OCI-LY7 (cell line): ENCODE measurements around the gene ATF2. TPM values are rescaled to one million over a fixed set of nuclear protein-coding genes. Genes with fewer than 3 reads are reported as not detected.

ENCODE experiments used
- BruUV-seq: library from RNA; stranded (reverse); fragments of 400-500 nt; replicated peaks from 2 replicates; lab custom pipeline; 2021; lab: Mats Ljungman, UMichigan
- CTCF ChIA-PET: fragments of 300-600 bp; sonication (Branson Sonifier 250); formaldehyde crosslinking; loops from one replicate; lab custom pipeline; 2022; ENCODE audit warnings: antibody characterized with exemption; ENCODE audit not compliant: unreplicated experiment; lab: Charles Lee
- POLR2A ChIA-PET: fragments of 300-600 bp; sonication (Branson Sonifier 250); formaldehyde crosslinking; loops from one replicate; lab custom pipeline; 2022; ENCODE audit warnings: antibody characterized with exemption; lab: Charles Lee
- DNase-seq: peaks from one replicate; pipeline ENCODE4 v3.0.0-alpha.2; 2015; ENCODE audit warnings: low spot score
- H2AFZ ChIP-seq: fragments of 200-600 bp; sonication (generic), shearing (Covaris generic); 2 replicates; pipeline ENCODE4 v1.6.1; 2014; ENCODE audit warnings: mild to moderate bottlenecking, antibody characterized with exemption, low read length, moderate library complexity
- H3K27ac ChIP-seq: fragments of 200-600 bp; sonication (generic); 2 replicates; pipeline ENCODE4 v1.5.1; 2014; ENCODE audit warnings: mixed run types, low read depth, mild to moderate bottlenecking, moderate library complexity, low read length, inconsistent platforms; ENCODE audit not compliant: poor library complexity, severe bottlenecking
- H3K36me3 ChIP-seq: fragments of 200-600 bp; sonication (generic); 2 replicates; pipeline ENCODE4 v1.6.1; 2014; ENCODE audit warnings: mild to moderate bottlenecking, antibody characterized with exemption, low read length, moderate library complexity, mixed read lengths; ENCODE audit not compliant: insufficient read depth
- H3K4me1 ChIP-seq: fragments of 200-600 bp; sonication (generic); 2 replicates; pipeline ENCODE4 v1.5.1; 2014; ENCODE audit warnings: mild to moderate bottlenecking, low read length; ENCODE audit not compliant: insufficient read depth, poor library complexity, severe bottlenecking
- H3K4me2 ChIP-seq: fragments of 200-600 bp; sonication (generic); 2 replicates; pipeline ENCODE4 v1.6.1; 2014; ENCODE audit warnings: mild to moderate bottlenecking, low read length
- H3K4me3 ChIP-seq: fragments of 200-600 bp; sonication (generic); 2 replicates; pipeline ENCODE4 v1.5.1; 2014; ENCODE audit warnings: mild to moderate bottlenecking, low read depth, low read length; ENCODE audit not compliant: poor library complexity, severe bottlenecking
- H3K79me2 ChIP-seq: fragments of 200-600 bp; sonication (generic); 2 replicates; pipeline ENCODE4 v1.6.1; 2016; ENCODE audit warnings: low read depth, mild to moderate bottlenecking, low read length, moderate library complexity, mixed read lengths; ENCODE audit not compliant: insufficient read depth
- H3K9me2 ChIP-seq: fragments of 200-600 bp; sonication (generic); 2 replicates; pipeline ENCODE4 v1.6.1; 2016; ENCODE audit warnings: mild to moderate bottlenecking, low read length, mixed read lengths; ENCODE audit not compliant: insufficient read depth
- H3K9me3 ChIP-seq: fragments of 200-600 bp; sonication (generic); 2 replicates; pipeline ENCODE4 v1.6.1; 2014; ENCODE audit warnings: mild to moderate bottlenecking, mixed run types, low read length, mixed read lengths
- H4K20me1 ChIP-seq: fragments of 200-600 bp; sonication (generic); 2 replicates; pipeline ENCODE4 v1.6.1; 2014; ENCODE audit warnings: mild to moderate bottlenecking, antibody characterized with exemption, low read length, moderate library complexity, mixed read lengths; ENCODE audit not compliant: insufficient read depth
- CTCF ChIP-seq: fragments of 200-600 bp; sonication (generic); conservative IDR thresholded peaks from 2 replicates; pipeline ENCODE4 v1.5.1; 2014; ENCODE audit warnings: mild to moderate bottlenecking, antibody characterized with exemption, low read length, moderate library complexity, mixed read lengths
- EZH2phosphoT487 ChIP-seq: fragments of 200-600 bp; sonication (generic); IDR thresholded peaks from 2 replicates; pipeline ENCODE4 v1.6.1; 2018; ENCODE audit warnings: low read depth, borderline replicate concordance, mild to moderate bottlenecking, mixed run types, antibody characterized with exemption, low read length, moderate library complexity, mixed read lengths
- intact Hi-C: fragments of 100-400 bp; cut with micrococcal nuclease; formaldehyde crosslinking; loops from one replicate; pipeline ENCODE4 v1.10.0; 2022; ENCODE audit not compliant: unreplicated experiment
- total RNA-seq, 2 experiments: library from RNA; depleted of rRNA in 1 of 2; stranded (reverse); fragments of >200 nt in 1 of 2; shearing (Covaris generic) in 1 of 2; gene quantifications; 2 replicates each; pipeline ENCODE4 v1.2.3, GENCODE V29; 2014 to 2022

The ATF2 gene
- total RNA-seq, 2 experiments from 2014 or later = 22.7 to 43.3 TPM

DNA sequence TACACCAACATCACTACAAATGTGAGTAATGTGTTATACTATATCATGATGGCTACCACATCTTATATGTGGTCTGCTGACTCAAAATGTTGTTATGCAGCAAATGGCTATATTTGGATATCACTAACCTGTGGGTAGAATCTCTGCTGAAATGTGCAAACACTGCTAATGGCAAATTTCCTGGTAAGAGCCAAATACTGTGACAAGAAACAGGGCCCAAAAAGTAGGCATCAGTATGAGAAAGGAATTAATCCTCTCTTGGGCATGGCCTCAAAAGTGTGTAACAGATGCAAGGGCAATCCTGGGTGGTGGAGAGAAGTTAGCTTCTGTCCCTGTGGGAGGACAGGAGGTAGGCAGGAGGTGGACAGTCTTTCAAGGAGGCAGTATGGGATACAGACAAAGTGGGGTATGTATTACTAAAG, 13.3 kb downstream of the ATF2 start:
- H3K27ac ChIP-seq = no peak overlapping the region
- ChIA-PET POLR2A (interaction anchor here (3.7 kb wide), 1 partner anchor 12 kb away, joined by 11 read pairs; no protein-coding TSS in a partner anchor), CTCF (no interaction called here)
- H3K79me2 ChIP-seq = peaks cover 94% of the 10 kb centered on the region
- H3K36me3 ChIP-seq = peaks cover 47% of the 10 kb centered on the region
- BruUV-seq = no TSS peak
- H3K9me2 ChIP-seq = no peaks in the 10 kb centered on the region
- no peaks in the 10 kb centered on the region for H3K9me3 ChIP-seq
- H3K4me2 ChIP-seq = no peak overlapping the region
- no peaks in the 10 kb centered on the region for H3K4me1 ChIP-seq
- DNase-seq = no peak
- peaks cover 27% of the 10 kb centered on the region for H4K20me1 ChIP-seq
- H2AFZ ChIP-seq = no peak overlapping the region
- intact Hi-C loops = no loop called here
- no peak for TF ChIP-seq EZH2phosphoT487
- TF ChIP-seq CTCF = no peak
- no peak overlapping the region for H3K4me3 ChIP-seq

- H3K27ac ChIP-seq = no peak overlapping the region
- no peaks in the 10 kb centered on the region for H3K9me3 ChIP-seq
- no TSS peak for BruUV-seq
- H4K20me1 ChIP-seq = peaks cover 24% of the 10 kb centered on the region
- ChIA-PET CTCF (no interaction called here), POLR2A (interaction anchor here (3.7 to 6.0 kb wide), 2 partner anchors 14 to 15 kb away, joined by 11 to 37 read pairs; no protein-coding TSS in a partner anchor)
- H3K4me2 ChIP-seq = no peak overlapping the region
- H3K79me2 ChIP-seq = peaks cover 85% of the 10 kb centered on the region
- H2AFZ ChIP-seq = no peak overlapping the region
- no peaks in the 10 kb centered on the region for H3K4me1 ChIP-seq
- no peak overlapping the region for H3K4me3 ChIP-seq
- no peak for DNase-seq
- peaks cover 65% of the 10 kb centered on the region for H3K36me3 ChIP-seq
- H3K9me2 ChIP-seq = no peaks in the 10 kb centered on the region
- intact Hi-C loops = no loop called here
- TF ChIP-seq CTCF (no peak), EZH2phosphoT487 (no peak)
Measured at GRCh38 chr2:175152242-175152641, 15.8 kb downstream of the ATF2 start.

DNA sequence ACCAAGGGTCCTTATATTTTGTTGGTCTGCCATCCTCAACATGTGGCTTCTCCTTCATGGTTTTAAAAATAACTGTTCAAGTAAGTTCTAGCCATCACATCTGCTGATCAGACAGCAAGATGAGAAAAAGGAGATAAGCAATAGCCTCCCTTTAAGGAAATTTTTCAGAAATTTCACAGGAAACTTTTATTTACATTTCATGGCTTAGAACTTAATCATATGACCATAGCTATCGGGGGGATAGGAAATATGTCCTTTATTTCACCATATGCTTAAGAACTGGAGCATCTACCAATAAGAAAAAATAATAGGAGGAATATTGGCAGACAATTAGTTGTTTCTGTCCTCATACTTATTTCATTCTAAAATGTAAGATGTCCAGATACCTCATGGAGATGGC, 16.2 kb downstream of the ATF2 start:
- Histone ChIP-seq H4K20me1 (peaks cover 25% of the 10 kb centered on the region), H3K4me3 (no peak overlapping the region), H3K4me2 (no peak overlapping the region), H3K4me1 (no peaks in the 10 kb centered on the region), H3K36me3 (peaks cover 63% of the 10 kb centered on the region), H3K9me2 (no peaks in the 10 kb centered on the region), H3K79me2 (peaks cover 85% of the 10 kb centered on the region), H2AFZ (no peak overlapping the region), H3K27ac (no peak overlapping the region), H3K9me3 (no peaks in the 10 kb centered on the region)
- no peak for DNase-seq
- BruUV-seq = no TSS peak
- ChIA-PET CTCF (no interaction called here), POLR2A (interaction anchor here (3.7 to 6.0 kb wide), 2 partner anchors 14 to 15 kb away, joined by 11 to 37 read pairs; no protein-coding TSS in a partner anchor)
- intact Hi-C loops = no loop called here
- TF ChIP-seq EZH2phosphoT487 (no peak), CTCF (no peak)
